Renal cortical epithelial cell (primary cell): ENCODE results near the gene FAM210A. TPM values are rescaled to one million over a fixed set of nuclear protein-coding genes. Genes with fewer than 3 reads are reported as not detected.

ENCODE experiments used
- DNase-seq: peaks from one replicate; pipeline ENCODE4 v3.0.0-alpha.2; 2011; ENCODE audit warnings: low read depth
- total RNA-seq: library from RNA; depleted of rRNA; stranded (reverse); fragments of >200 nt; gene quantifications from 2 replicates; pipeline ENCODE4 v1.2.3, GENCODE V29; 2014

FAM210A gene
- total RNA-seq, 1 donor from 2014 or later = 47.6 TPM

DNA sequence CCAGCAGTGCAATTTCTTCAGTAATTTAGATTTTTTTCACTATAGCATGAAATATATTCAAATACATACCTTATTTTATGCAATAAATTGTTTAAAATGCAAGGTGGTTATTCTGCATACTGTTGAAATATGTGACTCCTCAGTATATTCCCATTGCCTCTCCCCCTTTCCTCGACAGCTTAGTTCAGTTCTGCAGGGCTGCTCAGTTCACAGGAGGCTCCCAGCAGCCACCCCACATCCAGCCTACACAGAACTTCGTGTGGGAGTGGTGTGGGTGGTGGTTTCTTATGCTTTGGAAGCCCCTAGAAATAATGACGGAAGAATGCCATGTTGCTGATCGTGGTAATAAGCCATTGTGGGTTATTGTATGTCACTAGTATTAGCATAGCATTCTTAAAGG lies 79.7 kb downstream of the FAM210A start:
- no peak for DNase-seq

DNA sequence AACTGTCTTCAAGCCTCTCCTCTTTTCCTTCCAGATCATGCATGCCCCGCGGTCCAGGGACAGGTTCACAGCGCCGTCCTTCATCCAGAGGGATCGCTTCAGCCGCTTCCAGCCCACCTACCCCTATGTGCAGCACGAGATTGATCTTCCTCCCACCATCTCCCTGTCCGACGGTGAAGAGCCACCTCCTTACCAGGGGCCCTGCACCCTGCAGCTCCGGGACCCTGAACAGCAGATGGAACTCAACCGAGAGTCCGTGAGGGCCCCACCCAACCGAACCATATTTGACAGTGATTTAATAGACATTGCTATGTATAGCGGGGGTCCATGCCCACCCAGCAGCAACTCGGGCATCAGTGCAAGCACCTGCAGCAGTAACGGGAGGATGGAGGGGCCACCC lies 81.3 kb downstream of the FAM210A start:
- no peak for DNase-seq

DNA sequence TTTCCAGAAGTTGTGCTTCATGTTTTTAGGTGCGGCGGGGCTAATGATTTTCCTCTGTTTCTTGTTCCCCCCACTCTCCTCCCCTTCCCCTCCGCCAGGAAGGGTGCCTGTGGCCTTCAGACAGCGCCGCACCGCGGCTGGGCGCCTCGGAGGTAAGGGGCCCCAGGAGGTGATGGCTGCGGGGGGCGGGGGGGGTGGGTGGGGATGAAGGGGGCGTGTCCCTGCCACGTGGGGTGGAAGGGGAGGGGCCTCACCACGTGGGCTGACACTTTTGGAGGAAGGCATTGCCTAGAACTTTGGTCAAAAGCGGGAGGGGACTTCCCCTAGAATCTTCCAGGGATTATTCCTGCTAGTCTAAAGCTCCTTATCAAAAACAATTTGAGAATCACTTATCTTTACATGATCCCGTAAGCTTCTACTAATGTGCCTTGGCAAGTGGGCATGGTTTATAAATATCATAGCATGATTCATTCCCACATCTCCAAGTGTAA lies 83.1 kb downstream of the FAM210A start:
- DNase-seq = no peak

DNA sequence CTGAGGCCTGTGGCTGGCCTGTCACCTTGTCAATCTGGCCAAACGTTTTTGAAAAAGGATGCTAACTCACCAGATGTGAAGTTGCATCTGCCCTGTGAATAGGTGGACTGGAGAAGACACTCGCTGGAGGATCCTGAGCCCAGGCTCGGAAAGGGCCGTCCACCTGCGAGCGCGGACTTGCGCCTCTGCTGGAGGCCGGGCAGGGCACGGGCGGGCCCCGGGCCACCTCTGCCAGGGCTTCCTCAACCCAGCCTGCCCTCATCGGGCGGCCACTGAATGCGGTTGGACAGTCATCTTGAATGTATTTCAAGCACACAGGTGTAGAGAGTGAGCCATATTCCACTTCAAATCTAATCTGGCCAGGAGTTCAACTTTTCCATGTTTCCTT lies 83.9 kb downstream of the FAM210A start:
- DNase-seq = no peak

DNA sequence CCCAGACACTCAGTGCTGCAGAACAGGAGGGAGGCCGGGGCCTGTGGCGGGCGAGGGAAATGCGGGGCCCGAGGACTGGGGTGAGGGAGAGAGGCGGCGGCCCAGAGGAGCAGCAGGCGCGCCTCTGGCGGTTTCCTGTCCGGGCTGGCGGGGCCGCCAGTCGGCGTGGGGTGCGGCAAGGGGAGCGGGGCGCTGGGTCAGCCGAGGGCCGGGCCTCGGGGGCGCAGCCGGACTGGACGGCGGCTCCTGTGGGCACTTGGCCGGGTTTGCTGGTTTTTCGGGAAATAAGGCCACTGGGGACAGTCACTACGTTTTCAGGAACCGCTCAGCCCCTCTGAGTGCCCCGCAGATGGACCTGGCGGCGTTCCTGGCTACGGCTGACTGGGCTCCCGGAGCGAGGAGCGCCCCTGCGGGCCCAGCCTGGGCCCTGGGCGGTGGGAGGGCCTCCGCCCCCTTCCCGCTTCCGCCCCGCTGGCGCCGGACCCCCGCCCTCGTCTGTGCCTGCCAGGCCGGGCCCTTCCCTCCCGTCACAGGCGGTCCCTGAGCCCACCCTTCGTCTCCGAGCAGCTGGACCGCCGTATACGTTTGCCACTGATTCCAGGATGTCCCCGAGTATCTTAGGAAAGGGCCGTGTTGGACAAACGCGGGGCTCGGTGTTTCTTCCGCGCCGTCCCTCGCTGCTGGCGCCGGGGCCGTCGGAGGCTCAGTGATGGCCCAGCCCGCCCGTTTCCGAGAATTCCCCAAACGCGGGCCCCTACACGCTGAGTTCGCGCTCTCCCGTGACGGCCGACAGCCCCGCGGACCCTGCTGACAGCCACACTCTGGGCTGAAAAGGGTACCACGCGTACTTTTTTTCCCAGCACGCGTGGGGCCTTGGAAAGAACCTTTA lies 84.6 kb downstream of the FAM210A start:
- DNase-seq = no peak

DNA sequence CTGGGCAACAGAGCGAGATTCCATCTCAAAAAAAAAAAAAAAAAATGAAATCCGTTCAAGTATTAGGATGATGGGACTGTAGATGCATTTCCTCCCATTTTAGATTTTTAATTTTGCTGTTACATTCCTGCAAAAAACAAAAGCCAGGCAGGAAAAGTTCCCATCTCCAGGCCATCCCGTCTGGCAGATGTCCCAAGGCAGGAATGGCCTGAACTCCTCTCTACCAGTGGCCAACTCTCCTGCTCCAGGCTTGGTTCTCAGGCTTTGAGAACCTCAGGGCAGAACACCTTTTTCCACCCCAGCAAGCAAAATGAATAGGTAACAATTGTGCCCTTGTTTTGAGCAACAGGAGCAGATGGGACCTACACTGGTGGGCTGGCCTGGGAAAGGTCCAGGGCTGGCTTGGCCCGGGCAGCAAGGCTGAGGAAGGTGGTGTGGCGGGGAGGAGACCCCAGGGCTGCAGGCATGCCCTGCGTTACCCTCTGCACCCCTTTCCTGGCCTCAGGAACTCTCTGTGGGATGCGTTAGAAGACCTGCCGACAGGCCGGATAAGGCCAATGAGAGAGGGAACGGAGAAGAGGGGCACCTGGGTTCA lies 86.0 kb downstream of the FAM210A start:
- peak; percentile 1 for DNase-seq

DNA sequence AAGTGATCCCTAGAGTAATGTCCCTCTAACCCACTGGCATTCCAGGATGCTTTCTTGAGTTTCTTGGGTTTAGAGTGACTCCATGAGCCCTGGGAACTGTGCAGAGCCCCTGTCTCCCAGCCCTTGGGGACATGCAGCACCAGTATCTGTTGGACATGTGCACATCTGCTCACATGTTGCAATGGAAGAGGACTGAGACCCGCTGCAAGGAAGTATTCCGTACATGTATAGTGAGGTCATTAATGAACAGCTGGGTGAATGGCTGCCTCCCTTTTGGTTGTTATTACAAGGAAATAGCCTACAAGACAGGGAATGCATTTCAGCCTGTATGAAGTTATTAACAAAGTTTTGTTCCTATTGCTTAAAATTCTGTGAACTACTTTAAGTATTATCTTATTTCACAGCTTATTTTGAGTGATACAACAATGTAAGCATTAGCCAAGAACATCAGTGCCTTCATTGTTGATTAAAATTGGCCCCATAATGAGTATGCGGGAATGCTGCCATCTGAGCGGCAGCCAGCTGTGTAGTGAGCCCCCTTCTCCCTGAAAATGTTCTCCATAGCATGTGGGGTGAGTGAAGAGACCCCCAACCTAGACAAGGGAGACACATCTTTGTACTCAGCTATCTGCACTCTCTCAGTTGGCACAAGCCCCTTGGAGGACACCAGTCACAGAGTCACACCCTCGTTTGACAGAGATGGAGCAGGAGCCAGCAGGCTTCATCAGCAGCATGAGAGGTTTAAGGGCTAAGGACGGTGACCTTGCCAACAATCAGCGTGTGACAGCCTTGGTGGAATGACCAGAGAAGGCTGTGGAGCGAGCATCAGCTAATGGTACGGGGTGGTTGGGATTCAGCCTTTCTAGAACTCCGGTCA lies 87.4 kb downstream of the FAM210A start:
- DNase-seq = no peak

DNA sequence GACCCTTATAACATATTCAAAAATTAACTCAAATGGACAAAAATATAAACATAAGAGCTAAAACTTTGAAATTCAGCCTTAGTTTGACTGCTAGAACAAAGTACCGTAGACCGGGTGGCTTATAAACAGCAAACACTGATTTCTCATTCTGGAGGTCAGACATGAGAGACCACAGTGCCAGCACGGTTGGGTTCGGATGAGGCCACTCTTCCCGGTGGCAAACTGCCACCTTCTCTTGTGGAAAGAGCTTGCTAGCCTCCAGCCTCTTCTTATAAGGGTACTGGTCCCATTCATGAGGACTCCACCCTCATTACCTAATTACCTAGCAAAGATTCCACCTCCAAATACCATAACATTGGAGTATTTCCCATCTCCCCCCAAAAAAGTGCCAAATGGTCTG lies 91.3 kb downstream of the FAM210A start:
- DNase-seq = no peak

DNA sequence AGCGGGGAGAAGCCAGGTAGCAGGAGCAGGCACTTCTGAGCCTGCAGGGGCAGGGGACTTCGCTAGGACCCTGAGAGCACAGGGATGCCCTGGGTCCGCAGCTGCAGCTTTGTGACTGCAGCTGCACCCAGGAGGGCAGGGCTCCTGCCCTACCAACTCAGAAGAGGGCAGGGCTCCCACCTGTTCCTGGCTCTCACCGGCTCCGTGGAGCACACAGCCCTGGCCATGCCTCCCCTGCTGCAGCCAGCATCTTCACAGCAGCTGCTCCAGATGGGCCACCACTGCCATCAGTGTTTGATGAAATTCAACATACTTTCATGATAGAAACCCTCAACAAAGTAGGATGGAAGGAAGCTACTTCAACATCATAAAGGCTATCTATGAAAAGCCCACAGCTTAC lies 92.7 kb downstream of the FAM210A start:
- DNase-seq = no peak

DNA sequence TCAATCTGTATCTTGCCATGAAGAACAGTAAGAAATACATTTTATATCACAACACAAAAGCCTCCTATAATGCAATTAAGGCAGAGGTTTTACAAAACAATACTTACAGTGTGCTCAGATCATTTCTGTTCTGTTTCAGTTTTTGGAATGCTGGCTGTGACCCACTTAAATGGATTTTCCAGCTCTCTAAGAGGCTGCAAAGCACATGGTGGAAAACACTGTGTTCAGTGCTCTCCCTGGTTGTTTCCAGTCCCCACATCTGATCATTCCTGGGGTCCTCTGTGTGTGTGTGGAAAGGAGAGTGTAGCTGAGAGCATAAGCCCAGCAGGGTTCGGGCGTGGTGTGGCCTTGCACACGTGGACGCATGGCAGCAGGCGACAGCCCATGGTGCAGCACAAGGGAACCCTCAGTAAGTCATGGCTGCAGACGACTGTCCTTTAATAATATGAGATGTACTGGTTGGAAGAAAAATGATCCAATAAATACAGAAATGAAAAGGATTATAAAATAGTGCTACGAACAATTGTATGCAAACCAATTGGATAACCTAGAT lies 95.6 kb downstream of the FAM210A start:
- DNase-seq = no peak

DNA sequence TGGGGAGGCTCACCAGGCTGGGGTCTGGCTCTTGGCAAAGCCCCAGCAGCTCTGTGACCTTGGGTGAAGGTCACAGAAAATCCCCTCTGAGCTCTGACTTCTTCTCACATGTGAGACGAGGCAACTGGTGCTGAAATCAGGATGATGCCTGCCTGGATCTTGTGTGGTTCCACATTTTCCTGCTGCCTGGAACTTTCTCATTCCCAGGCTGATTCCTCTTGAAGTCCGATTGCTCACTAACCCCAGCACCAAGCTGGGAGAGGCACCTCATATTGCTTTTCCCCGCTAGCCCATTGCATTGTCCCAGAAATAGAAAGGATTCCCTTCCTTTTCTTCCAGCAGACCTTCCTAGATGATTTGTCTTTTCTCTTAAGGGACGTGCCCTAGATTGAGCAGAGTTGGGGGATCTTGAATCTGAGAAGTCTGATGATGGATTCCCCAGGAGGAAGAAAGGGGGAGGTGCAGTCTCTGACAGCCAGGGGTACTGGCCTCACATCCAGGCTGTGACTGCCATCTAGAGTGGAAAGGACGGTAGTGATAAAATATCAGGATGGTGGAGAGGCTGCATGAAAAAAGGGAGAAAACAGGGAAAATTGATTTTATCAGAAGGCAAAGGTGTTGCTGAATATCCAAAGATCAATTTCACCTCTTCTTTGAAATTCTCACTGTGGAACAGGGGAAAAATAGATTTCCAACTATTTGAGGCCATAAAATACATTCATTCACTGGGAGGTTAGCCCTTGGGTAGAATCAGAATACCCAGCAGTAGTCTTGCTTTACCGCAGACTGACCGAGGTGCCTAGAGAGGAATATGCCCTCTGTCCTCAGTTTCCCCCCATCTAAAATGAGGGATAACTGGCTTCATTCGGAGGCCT lies 96.3 kb downstream of the FAM210A start:
- peak; percentile 38 for DNase-seq

DNA sequence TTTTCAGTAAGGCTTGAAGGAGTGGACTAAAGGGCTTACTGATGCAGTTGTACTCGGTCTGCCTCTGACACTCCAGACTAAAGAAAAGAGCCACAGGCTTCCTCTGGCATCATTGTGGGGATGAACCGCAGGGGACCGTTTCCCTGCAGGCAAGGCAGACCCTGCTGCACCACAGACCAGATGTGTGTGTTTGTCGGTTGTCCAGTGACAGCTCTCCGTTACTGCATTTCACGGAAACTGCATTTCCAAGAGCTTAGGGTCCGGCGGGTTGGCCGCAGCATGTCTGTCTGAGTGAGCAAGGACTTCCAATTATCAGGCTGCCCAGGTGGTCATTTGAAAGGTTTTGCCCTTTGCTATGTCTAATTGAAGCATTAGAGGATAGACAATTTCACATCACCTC lies 98.1 kb downstream of the FAM210A start:
- DNase-seq = no peak

DNA sequence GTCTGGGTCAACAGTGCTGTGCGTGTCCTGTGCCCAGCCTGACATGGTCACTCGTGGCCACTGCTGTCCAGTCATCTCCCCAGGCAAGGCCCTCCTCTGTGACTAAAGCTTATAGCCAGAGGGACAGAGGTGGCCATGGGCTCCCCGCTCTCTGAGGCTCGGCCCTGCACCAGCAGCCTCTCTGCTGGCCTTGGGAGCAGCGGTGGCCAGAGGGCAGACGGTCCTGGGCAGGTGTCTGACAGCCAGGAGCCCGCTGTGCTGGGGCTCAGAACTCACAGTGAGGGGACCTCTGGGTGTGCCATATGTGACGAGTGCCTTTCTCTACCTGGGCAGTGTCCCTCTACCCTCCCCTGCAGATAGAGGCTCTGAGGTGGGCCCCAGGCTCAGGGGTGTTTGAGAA lies 98.7 kb downstream of the FAM210A start:
- DNase-seq = no peak

DNA sequence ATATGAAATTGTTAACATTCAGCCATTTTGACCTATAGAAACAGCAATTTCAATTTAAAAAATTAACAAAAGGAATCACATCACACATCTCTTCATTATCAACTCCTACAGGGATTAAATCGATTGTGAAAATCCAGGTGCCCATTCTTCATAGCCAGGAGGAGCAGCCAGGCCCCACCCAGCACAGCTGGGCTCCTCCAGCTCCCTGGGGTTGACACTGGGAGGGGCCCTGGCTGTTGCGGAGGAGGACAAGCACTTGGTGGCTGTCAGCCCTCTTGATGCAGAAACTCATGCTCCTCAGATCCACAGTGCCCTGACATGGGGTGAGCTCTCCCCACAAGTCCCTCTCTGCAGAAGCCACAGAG lies 99.8 kb downstream of the FAM210A start:
- no peak for DNase-seq

DNA sequence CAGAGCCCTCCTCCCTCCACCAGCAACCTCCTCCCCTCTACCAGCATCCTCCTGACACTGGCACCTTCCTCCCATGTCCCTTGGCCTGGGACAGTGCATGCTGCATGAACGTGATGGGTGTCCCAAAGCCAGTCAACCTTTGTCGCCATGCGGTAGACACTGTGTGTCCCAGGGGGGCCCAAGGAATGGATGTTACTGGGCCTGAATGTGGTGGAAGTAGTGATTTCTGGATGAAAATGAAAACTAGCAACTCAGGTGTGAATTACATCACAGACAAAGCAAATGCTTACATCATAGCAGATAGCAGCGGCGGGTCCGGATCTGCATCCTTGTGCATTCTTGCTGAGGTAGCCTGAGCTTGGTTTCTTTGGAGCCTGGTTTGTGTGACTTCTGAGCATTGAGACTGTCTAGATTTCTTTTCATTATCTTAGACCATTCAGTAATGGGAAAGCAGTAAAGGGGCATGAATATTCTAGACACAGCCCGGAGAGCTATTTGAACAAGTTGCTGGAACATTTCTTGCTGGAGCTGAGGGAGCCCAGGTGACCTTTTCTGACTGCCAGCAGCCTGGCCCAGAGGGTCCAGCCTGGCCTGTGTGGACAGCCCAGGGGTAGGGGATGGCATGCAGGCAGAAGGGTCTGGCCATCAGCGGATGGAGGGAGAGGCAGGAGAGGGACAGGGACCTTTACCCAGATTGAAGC lies 100.4 kb downstream of the FAM210A start:
- DNase-seq = no peak

DNA sequence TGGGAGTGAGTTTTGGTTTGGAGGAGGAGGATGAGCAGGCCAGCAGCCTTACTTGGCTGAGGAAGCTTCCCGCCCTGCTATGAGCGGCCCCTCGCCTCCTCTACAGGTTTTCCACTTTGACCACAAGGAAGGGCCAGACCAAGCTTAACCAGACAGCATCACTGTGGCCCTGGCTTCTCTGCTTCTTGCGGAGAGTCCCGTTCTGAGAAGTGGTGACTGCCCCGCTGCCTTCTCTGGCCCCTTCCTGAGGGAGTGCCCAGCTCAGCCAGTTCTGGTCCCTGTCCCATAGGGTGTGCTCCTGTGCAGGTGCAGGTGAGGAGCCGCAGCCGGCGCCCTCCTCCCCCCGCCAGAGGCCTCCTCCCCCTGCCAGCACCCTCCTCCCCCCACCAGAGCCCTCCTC lies 101.0 kb downstream of the FAM210A start:
- DNase-seq = no peak

DNA sequence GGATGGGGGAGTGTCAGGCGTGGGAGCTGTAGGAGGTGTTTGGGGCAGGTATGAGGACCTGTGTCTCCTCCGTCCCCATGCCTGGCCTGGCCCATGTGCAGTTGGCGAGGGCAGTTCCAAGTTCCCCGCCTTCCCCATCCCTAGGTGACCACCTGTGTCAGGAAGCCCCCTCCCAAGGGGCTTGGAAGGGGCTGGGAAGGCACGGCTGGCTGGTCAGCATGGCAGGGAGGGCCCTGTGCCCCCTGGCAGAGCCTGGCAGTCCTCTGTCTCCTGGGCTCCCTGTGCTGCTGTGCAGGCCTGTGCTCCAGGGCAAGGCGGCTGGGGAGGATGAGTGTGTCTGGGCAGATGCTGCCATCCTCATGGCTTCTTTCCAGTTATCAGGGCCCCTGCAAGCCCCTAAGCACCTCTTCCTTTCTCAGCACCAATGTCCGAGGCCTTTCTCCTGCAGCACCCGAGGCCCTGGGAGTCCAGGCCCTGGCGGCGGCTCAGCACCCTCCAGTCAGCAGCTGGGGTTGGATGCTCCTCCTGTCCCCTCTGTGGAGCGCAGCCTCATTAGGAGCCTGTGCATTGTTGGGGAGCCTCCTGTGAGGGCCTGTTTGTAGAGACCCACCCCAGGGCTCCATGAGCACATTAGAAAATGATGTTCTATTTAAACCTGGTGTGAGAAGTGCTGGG lies 101.7 kb downstream of the FAM210A start:
- no peak for DNase-seq

DNA sequence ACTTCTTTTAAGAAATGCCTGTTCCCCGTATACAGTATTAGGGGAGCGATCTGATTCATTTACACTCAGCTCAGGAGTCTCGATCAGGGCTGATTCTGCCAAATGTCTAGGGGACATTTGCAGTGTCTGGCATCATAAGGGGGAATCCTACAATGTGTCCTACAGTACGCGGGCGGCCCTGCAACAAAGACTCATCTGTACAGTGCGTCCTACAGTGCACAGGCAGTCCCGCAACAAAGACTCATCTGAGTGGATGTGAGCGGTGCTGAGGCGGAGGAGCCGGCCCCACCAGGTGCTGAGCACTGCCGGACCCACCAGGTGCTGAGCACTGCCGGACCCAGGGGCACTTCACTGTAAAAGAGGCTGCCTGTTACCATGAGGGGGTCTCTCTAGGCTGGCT lies 102.5 kb downstream of the FAM210A start:
- DNase-seq = no peak

DNA sequence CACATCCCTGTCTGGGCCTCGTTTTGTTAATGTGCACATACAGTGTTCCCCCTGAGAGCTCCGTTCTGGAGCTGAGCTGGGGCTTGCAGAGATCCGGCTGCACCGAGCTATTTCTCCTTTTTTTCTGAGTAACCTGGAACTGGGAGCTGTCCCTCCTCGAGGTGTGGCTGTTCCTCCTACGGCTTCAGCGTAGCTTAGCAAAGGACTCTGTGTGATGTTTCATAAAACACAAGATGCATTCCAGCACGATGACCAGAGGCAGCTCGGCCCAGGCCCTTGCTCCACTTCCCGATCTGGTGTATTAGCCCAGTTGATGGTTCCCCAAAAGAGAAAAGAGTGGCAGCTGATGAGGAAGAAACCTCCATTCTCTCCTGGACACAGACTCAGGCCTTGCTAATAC lies 103.0 kb downstream of the FAM210A start:
- DNase-seq = no peak

DNA sequence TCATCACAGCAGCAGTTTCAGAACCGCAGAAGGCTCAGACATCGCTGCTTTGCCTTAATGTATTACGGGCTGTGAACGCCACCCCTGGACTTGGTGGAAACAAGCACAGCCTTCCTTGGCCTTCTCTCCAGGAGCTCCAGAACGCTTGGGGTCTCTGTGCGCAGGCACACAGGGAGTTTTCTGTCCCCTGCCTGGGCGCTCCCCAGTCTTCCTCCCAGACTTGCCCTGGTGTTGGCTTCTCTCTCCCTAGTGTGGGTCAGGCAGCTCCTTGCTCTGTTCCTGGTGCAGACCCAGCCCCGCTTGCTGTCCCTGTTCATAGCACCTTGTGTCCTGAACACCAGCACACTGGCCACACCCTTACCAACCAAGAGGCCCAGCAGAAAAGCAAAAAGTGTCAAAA lies 103.6 kb downstream of the FAM210A start:
- DNase-seq = no peak
